NCI-H1092 treated with DMSO at 0.1 percent for 48 hours (cell line): ENCODE measurements around the gene GALNT2.

Source experiments
- DNase-seq: peaks from one replicate; lab custom pipeline; 2025; lab: John Stamatoyannopoulos, UW

GALNT2 gene

DNA sequence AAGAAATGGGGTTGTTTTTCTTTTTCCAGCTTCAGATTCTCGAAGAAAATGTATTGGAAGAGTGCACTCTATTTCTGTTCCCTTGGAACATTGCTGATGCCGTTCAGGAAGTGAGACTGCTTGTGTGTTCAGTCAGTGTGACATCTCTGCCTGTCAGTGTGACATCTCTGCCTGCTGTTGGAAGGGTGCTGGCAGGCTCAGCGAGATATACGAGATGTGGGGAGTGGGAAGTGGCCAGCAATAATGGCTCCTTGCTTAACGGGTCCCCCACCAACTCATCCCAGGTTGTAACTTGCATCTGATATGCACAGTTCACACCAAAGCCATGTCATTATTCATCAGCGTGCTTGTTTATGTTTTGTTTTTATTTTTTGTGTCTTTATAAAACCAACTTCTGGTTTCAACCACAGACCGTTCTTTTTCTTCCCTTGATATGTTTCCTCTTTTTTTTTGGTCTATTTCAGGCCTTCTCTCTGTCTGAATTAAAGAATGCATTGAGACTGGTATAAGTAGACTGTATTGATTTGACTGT lies 145.4 kb downstream of the GALNT2 start:
- no peak for DNase-seq

DNA sequence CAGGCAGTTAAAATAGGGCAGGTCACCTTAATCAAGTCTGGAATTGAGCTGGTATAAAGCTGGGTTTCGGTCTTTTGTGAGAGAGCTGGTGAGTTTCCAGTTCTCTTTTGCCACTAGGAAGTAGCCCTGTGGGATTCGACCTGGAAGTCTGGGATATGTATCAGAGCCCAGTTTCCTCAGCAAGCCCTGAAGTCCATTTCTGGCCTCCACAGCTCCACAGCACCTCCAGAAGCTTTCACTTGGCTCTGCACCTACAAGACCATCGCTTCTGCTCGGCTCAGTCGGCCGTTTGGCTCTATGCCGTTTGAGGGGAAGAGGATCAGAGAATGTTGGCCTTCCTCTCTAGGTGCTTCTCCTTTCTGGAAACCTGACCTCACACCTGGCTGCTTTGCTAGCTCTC lies 148.0 kb downstream of the GALNT2 start:
- peak; percentile 69 for DNase-seq

DNA sequence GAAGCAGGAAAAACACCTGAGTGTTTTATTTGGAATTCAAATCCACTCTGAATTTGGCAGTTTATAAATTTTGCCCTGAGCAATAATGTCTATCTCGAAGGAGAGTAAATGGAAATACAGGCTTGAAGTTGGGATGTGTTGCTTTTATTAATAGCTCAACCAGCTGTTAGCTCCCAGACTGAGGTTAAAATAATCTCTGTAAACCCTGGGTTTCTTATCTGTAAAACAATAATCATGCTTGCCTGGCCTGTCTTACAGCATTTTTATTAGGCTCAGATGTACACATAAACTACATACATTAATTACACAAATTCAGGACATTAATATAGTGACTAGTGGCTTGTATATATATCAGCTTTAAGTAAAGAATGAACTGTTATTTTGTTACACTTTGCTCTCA lies 148.5 kb downstream of the GALNT2 start:
- DNase-seq, result no peak

DNA sequence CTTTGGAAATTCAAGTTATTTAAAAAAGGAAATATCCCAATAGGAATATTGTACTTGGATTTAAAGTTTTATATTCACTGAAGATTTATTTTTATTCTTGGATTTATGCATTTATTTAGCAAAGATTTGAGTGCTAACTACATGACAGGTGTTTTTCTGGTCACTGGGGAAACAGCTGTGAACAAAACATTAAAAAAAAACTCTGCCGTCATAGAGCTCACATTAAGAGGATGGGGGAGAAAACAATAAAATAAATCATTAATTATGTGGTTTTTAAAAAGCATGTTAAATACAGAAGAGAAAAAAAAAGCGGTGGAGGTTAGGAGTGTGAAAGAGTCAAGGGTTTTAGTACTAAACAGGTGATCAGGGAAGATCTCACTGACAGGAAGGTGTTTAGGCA lies 149.9 kb downstream of the GALNT2 start:
- no peak for DNase-seq

DNA sequence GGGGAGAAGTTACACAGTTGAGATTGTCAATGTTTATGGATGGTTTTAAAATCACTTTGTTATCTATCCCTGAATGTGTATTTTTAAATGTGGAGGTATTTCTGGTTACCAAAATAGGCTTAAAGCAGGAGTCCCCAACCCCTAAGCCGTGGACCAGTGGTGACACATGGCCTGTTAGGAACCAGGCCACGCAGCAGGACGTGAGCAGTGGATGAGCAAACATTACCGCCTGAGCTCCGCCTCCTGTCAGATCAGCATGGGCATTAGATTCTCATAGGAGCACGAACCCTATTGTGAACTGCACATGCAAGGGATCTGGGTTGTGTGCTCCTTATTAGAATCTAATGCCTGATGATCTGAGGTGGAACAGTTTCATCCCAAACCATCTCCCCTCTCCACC lies 151.6 kb downstream of the GALNT2 start:
- DNase-seq, result no peak

DNA sequence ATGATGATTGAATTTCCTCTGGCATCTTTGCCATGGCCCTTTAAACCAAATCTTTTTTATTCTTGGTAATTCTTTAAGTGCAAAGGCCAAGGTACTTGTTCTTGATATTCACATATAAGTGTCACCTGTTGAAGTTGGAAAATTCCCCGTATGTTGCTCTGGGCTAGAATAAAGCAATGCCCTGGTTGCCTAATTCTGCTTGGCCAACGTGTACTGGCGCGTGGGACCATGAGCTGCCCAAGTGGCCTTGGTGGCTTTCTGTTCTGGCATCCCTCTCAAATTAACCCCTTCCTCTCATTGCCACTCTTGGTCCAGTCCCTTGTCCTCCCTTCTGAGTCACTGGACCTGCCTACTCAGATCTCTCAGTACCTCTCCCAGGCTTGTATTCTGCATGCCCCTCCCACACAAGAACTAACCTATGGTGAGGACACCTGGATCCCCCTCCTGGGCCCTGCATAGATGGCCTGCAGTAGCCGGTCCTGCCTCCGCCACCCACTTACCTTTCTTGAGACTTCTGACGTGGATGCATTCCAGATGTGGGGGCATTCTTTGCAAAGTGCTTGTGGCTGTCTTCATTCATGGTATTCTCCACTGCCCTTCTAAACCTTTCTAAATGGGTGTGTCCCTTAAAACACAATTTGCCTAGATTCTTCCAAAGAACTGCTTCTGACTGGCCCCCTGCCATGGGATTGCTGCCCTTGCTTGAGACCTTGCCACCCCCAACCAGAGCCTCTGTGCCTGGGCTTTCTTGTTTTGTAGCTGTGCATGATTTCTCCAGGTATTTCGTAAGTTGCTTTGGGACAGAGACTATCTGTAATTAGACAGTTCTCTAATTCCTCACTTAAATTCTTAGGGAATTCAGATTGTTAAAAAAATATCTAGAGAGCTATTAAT lies 152.4 kb downstream of the GALNT2 start:
- DNase-seq, result no peak

DNA sequence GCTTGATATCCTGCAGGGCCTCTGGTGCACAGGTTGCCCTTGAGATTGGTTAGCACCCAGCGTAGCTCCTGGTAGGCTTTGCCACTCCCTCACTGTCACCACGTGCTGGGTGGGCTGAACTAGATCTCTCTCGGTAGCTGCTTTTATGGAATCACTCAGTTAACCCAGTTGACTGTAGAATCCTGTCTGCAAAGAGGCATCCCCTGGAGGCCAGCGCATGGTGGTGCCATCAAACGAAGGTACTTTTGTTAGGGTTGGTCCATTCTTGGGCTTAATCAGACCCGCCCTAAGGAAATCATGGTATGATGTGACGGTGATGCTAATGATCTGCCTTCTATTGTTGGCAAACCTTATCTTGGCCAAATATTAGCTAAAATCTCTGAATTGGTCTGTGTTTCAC lies 153.4 kb downstream of the GALNT2 start:
- DNase-seq, result no peak

DNA sequence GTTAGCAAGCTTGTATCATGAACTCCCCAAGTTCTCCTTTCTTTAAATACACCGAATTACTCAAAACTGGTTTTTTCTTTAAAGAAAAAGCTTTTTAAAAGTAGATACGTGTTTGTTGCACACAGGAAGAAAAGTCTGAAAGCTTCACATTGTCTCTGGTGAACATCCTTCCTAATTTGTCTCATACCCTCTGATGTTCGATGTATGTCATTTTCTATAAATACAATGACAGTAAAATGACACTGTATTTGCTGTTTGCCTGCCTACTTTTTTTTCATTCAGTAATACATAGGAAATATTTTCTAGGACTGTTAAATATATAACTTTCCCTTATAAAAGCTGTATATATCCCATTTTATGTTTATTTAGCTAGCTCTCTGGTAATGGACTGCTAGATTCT lies 153.9 kb downstream of the GALNT2 start:
- no peak for DNase-seq

DNA sequence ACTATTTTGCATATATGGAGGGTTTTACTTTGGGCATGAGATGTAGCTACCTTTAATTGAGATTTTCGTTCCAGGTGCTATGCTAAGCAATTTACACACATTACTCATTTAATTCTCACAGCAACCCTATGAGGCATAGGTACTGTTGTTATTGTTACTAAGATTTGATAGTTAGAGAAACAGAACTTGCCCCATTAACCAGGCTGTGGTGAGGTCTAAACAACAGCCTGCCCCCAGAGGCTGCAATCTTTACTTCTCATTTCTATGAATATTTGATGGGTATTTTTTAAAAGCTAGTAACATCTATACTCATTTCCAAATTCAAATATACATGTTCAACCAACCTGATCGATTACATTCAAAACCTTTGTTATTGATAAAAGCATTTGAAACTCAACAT lies 155.6 kb downstream of the GALNT2 start:
- DNase-seq, result no peak

DNA sequence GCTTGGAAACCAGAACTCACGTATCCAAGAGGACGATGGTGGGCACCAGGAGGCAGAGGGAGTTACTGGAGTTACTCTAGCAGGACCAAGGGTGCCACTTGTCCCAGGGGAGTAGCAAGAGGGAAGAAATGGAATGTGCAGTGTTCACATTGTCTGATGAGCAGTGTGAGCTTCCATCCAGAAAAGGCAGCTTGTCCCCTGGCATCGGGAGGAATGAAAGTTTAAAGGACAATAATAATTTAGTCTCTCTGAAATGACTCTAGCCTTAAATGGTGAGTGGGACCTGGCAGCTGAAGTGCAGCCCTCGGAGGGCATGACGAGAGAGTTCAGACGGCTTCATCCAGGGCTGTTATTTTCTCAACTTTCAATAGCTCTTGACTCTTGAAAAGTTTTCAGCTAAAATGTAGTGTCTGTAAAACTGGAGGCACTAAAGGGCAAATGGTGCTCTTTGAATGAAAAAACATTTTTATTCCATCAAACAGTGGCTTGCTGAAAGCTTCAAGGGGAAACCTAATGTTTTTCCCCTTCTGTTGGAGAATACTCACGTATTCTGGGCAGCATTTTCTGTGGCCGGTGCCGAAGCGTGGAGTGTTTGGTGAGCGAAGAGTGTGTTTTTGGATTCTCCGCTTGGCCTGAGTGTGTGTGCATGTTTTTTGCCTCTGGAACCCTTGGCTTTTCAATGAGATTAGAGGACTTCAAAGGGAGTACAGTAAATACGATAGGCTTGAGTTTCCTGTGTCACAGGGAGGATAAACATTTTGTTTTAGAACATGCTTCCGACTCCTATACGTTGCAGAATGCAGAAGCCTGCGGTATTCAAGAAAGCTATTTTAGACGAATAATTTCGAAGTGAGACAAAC lies 157.3 kb downstream of the GALNT2 start:
- DNase-seq, result no peak

DNA sequence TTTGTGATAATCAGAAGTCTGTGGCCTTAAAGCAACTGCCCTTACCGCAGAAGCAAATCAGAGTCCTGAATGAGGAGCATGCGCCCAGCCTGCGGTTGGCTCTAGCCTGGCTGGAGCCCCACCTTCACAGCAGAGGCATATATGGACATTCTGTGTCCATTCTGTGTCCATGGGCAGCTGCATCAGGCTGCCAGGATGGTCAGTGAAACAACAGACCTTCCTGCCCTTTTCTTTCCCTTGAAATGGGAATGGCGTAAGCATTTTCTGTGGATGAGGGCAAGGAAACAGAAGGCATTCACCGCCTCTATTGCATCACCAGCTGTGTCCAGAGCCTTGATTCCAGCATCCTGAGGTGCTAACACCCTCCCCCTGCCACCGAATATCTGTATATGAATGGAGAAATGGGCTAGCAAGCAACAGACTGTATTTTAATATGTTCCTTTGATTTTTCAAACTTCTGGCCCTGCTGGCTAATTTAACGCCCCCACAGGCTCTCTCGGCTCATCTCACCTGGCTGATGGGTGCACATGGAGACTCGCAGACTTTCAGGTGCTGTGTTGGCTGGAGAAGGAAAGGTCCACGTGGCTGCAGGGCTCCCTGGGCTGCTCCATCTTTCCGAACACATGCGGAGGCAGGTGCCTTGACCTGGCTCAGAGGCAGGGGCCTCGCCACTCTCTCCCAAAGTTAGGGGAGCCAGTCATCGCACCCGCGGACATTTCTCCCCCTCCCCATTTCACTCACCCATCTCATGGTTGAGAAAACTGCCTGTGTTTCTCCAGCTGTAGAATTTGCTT lies 159.2 kb downstream of the GALNT2 start:
- DNase-seq, result no peak

DNA sequence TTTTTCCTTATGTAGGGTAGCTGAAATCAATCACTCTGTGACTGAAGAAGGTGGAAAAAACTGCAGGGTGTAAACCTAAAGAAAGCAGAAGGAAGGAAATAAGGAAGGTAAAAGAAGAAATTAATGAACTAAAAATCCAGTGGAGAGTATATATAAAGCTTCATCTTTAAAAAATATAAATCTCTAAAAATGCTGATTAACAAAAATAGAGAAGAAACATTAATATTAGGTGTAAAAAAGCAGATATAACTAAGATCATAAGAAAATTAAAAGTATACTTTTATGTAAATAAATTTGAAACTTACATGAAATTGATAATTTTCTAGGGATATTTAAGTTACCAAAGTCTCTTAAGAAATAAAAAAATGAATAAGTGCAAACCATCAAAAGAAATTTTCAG lies 159.8 kb downstream of the GALNT2 start:
- DNase-seq, result no peak

DNA sequence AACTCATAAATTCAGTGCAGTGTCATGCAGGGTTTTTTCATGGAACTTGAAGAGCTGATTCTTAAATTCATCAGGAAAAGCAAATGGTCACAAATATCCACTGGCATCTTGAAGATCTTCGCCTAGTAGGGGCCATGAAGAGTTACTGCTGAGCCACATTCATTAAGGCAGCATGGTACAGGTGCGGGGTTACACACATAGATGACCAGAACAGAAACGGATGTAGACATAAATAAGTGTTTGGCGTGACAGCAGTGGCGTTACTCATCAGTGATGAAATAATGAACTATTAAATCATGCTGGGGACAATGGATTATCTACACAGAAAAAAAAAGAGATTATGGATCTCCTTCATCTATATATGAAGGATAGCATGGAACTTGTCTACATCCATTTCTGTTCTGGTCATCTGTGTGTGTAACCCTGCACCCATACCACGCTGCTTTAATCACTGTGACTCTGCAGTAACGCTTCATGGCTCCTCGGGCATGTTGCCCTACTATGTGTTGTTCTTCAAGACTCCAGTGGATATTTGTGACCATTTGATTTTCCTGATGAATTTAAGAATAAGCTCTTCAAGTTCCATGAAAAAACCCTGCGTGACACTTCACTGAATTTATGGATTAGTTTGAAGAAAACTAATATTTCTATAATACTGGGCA lies 161.3 kb downstream of the GALNT2 start:
- DNase-seq, result no peak

DNA sequence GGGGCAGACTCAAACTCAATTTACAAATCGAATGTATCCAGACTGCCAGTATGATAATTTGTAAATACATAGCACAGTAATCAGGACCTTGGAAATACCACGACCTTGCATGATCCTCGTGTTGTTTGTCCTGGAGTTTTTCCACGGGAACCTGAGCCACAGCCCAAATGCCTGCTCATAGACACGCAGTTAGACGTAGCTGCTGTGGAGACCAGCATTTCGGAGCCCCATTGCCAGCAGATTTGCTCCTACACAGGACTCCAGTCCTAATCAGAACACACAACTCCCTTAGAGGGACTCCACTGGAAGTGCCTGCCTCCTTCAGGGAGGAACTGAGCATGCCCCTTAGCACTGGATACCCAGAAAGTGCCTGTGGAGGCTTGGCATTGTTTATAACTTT lies 163.2 kb downstream of the GALNT2 start:
- no peak for DNase-seq

DNA sequence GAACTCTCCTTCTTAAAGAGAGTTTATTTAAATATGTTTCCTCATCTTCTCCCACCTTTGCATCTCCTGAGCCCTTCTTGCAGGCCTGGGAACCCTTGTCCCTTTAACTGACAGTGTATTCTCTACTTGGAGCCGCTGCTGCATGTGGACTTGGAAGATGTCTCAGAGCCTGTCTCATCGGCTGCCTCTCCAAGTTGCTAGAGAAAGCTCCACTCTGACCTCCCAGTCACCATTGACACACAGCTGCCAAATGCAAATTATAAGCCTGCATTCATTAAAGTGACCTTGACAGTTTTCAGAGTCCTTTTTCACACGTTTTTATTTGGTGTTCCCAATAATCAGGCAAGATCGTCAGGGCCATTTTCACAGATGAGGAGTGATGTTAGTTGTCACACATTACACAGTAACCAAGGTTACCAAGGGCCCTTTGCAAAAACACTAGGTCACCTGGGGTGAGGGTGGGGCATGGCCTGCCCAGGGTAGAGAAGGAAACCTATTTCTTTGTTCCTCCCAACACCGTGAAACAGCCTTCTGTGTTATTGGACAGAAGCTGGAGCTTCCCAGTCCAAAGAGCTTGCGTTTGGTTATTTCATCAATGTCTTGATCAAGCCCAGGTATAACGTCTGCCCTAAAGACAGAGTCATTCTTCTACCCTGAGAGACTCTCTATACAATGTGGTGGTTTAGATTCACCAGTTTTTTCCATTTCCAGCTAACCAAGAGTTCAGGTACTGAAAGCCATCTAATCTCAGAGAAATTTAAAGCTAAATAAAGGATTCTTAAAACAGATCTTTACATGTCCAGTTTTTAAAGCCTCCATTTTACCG lies 164.1 kb downstream of the GALNT2 start:
- no peak for DNase-seq

DNA sequence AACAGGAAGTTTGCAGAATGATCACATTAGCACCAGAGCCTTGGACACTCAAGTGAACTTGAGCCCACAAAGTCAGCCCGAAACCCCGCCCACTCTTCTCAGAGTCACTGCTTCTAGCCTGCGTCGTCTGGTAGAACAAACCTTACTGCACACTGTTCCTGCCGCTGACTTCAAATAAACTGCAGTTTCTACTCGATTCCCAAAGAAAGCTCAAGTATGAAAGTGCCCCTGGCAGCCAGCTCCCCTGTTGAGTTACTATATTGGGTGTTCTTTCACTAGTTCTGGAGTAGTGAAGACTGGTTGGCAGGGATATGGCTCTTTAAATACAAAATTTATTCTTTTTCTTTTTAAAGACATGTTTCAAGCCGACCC lies 164.7 kb downstream of the GALNT2 start:
- DNase-seq, result no peak

DNA sequence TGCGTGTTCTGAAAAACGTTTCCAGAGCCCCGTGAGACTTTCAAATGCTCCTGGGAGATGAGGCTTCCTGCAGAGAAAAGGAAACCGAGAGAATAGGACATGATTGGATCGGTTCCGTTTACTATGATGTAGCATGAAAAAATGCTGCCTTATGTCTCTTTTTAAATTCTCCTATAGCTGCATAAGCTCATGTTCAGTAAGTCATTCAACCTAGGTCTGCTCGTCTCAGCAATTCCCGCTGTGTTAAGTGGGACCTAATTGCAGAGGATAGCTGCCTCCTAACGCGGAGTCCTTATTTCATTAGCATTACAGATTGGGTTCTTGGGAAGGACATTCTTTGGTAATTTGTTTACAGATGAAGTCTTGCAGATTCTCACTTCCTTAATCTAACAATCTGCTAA lies 165.3 kb downstream of the GALNT2 start:
- no peak for DNase-seq

DNA sequence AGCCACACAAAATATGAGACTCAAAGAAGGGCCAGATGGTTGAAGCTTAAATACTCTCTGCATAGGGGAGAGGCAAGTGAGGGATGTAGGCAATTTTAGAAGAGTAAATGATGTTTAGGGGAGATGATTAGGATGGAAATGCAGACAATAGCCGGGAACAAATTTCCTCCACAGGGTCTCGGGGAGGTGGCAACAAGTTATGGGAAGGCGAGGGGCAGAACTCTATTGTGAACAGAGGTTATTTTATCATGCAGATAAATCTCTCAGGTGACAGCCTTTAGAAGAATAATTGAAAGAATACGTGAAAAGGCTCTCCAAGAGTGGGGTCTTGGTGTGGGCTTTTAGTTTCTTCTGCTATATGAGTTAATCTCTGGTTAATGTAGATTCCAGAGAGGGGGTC lies 166.7 kb downstream of the GALNT2 start:
- no peak for DNase-seq

DNA sequence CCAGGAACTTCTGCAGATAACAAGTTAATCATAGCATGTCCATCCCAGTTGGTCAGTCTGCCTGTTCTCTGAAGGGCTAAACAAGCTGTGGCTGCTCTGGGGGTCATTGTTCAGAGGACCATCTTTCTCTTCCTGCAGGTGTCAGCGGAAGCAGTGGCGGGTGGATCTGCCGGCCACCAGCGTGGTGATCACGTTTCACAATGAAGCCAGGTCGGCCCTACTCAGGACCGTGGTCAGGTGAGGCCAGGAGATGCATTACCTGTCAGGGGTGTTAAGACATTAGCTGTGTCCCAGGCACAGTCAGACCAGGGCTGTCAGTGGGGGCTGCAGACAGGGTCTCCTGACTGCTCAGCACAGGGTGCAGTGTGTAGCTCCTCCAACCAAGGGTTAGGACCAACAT lies 168.8 kb downstream of the GALNT2 start:
- no peak for DNase-seq

DNA sequence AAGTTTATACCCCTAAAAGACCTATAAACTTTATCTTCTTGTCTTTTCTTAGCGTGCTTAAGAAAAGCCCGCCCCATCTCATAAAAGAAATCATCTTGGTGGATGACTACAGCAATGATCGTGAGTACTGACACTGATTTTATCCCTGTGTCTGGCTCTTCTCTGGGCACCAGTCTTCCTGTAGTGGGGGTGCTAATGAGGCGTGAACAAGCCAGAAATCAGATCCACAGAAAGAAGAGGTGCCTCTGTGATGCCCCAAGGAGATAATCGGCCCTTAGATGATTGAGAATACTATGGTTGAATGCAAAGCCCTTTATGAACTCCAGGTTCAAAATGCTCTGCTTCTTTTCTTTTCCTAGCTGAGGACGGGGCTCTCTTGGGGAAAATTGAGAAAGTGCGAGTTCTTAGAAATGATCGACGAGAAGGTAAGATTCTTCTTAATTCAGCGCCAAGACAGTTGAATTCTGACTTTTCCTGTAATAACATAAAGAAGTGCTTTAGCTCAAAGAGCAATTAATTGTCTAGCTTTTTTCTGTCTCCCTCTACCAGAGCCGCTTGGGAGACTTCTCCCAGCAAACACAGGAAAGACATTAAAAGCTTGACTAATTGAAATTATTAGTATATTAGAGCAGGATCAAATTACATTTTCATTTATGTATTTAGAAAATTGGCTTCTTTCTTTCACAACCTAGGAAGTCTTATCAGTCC lies 169.4 kb downstream of the GALNT2 start:
- DNase-seq, result no peak
